Karpas-422 (cell line): ENCODE data around the gene ICE2. TPM values are rescaled to one million over a fixed set of nuclear protein-coding genes. Genes with fewer than 3 reads are reported as not detected.
A peak's percentile ranks its signal among the peaks of the same experiment; 100 is the strongest.
"Not testable (repeated sequence)": the region's sequence is repeated elsewhere in the genome, so short reads cannot be mapped to it uniquely, and the experiment has no call there.

ENCODE experiments used
- DNase-seq: peaks from one replicate; pipeline ENCODE4 v3.0.0-alpha.2; 2015
- H2AFZ ChIP-seq: fragments of 200-600 bp; sonication (generic); 2 replicates; pipeline ENCODE4 v1.6.1; 2014; ENCODE audit warnings: antibody characterized with exemption, low read length, mixed read lengths
- H3K27ac ChIP-seq: fragments of 200-600 bp; sonication (generic); 2 replicates; pipeline ENCODE4 v1.5.1; 2014; ENCODE audit warnings: mild to moderate bottlenecking, low read length, moderate library complexity
- H3K27me3 ChIP-seq: fragments of 200-600 bp; sonication (generic); 2 replicates; pipeline ENCODE4 v1.6.1; 2014; ENCODE audit warnings: low read length, mixed read lengths
- H3K36me3 ChIP-seq: fragments of 200-600 bp; sonication (generic); 2 replicates; pipeline ENCODE4 v1.6.1; 2014; ENCODE audit warnings: low read length, mixed read lengths; ENCODE audit not compliant: insufficient read depth
- H3K4me1 ChIP-seq: fragments of 200-600 bp; sonication (generic); 2 replicates; pipeline ENCODE4 v1.6.1; 2014; ENCODE audit warnings: mild to moderate bottlenecking, low read length, mixed read lengths
- H3K4me2 ChIP-seq: fragments of 200-600 bp; sonication (generic); 2 replicates; pipeline ENCODE4 v1.6.1; 2014; ENCODE audit warnings: low read length, low read depth, mild to moderate bottlenecking; ENCODE audit not compliant: poor library complexity, severe bottlenecking
- H3K4me3 ChIP-seq: fragments of 200-600 bp; sonication (generic); 2 replicates; pipeline ENCODE4 v1.5.1; 2014; ENCODE audit warnings: mild to moderate bottlenecking, antibody characterized with exemption, low read length, mixed read lengths
- H3K79me2 ChIP-seq: fragments of 200-600 bp; sonication (generic); 2 replicates; pipeline ENCODE4 v1.6.1; 2014; ENCODE audit warnings: mild to moderate bottlenecking, low read length, mixed read lengths
- H3K9ac ChIP-seq: fragments of 200-600 bp; sonication (generic); 2 replicates; pipeline ENCODE4 v1.6.0; 2014; ENCODE audit warnings: low read length
- H3K9me2 ChIP-seq: fragments of 200-600 bp; sonication (generic), shearing (Covaris generic); replicated peaks from 2 replicates; pipeline ENCODE4 v1.6.0; 2014; ENCODE audit warnings: mild to moderate bottlenecking, low read length, moderate library complexity; ENCODE audit not compliant: insufficient read depth
- H3K9me3 ChIP-seq: fragments of 300-700, 200-600 bp; sonication (generic); 2 replicates; pipeline ENCODE4 v1.6.1; 2014; ENCODE audit warnings: low read length, mixed read lengths
- H4K20me1 ChIP-seq: fragments of 200-600 bp; sonication (generic); 2 replicates; pipeline ENCODE4 v1.6.1; 2014; ENCODE audit warnings: mild to moderate bottlenecking, antibody characterized with exemption, low read length, low read depth; ENCODE audit not compliant: insufficient read depth
- total RNA-seq: library from RNA; depleted of rRNA; stranded (reverse); fragments of >200 nt; shearing (Covaris generic); gene quantifications from 2 replicates; pipeline ENCODE4 v1.2.3, GENCODE V29; 2014; ENCODE audit warnings: low replicate concordance

ICE2 gene
- total RNA-seq, 1 experiment from 2014 or later: 66.3 TPM

DNA sequence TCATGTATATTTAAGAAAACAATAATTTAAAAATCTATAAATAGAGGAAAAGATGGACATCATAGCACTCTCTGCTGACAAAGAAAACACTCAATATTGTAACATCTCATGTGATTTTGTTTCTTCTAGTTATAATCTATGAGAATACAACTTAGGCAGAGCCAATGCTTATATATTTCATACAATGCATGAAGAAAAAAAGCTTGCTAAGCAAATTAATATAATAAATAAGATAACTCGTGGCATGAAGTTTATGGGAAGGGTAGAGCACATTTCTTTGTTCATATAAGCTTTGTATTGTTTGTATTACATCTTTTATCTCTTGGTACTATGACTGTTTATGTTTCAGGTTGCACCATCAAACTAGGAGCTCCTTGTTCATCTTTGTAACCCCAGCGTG is 73.5 kb downstream of the ICE2 start:
- H3K9me3 ChIP-seq: no peaks in the 10 kb centered on the region
- H3K9me2 ChIP-seq: no peaks in the 10 kb centered on the region
- no peak overlapping the region for H3K9ac ChIP-seq
- no peak overlapping the region for H3K4me3 ChIP-seq
- no peak for DNase-seq
- no peak overlapping the region for H2AFZ ChIP-seq
- H3K4me2 ChIP-seq: no peak overlapping the region
- H3K79me2 ChIP-seq: no peaks in the 10 kb centered on the region
- H4K20me1 ChIP-seq: no peaks in the 10 kb centered on the region
- H3K27me3 ChIP-seq: no peaks in the 10 kb centered on the region
- H3K4me1 ChIP-seq: peaks cover 7% of the 10 kb centered on the region
- no peaks in the 10 kb centered on the region for H3K36me3 ChIP-seq
- H3K27ac ChIP-seq: no peak overlapping the region

GRCh38 chr15:60404351-60404750 is 74.6 kb downstream of the ICE2 start:
- not testable (repeated sequence) for H3K4me2 ChIP-seq, H2AFZ ChIP-seq, H3K9ac ChIP-seq, H4K20me1 ChIP-seq, H3K36me3 ChIP-seq, H3K4me1 ChIP-seq, H3K4me3 ChIP-seq, H3K27me3 ChIP-seq, H3K27ac ChIP-seq, H3K9me3 ChIP-seq, H3K9me2 ChIP-seq, H3K79me2 ChIP-seq
- peak; percentile 15 for DNase-seq

DNA sequence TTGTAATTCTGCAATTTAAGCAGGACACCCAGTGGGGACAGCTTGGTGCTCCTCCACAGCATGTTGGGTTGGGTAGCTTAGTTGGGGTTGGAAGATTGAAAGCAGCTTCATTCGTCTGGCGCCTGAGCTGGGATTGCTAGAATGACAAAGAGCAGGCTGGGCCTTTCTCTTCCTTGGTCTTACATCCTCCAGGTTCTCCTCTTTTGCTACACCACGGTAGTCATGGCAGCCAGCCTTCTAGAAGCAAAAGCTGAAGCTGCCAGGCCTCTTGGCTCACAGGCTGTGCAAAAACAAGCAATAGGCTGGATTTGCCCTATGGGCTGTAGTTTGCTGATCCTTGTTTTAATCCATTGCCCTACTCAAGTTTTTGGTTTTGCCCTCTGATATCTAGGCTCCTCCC is 78.0 kb downstream of the ICE2 start:
- Histone ChIP-seq H3K9me2 (no peaks in the 10 kb centered on the region), H4K20me1 (no peaks in the 10 kb centered on the region), H3K79me2 (no peaks in the 10 kb centered on the region), H3K9ac (no peak overlapping the region), H3K4me3 (no peak overlapping the region), H3K27me3 (no peaks in the 10 kb centered on the region), H3K4me1 (peaks cover 18% of the 10 kb centered on the region), H3K4me2 (no peak overlapping the region), H3K27ac (no peak overlapping the region), H3K9me3 (no peaks in the 10 kb centered on the region), H2AFZ (no peak overlapping the region), H3K36me3 (no peaks in the 10 kb centered on the region)
- DNase-seq: peak; percentile 27

- Histone ChIP-seq H3K27me3 (no peaks in the 10 kb centered on the region), H4K20me1 (no peaks in the 10 kb centered on the region), H3K9ac (no peak overlapping the region), H3K9me2 (no peaks in the 10 kb centered on the region), H3K4me2 (no peak overlapping the region), H3K79me2 (no peaks in the 10 kb centered on the region), H3K4me3 (no peak overlapping the region), H3K9me3 (no peaks in the 10 kb centered on the region), H3K27ac (no peak overlapping the region), H2AFZ (no peak overlapping the region), H3K36me3 (no peaks in the 10 kb centered on the region), H3K4me1 (peaks cover 18% of the 10 kb centered on the region)
- DNase-seq: no peak
These were observed 79.0 kb downstream of the ICE2 start for GRCh38 chr15:60399931-60400330.

GRCh38 chr15:60399246-60399915 is 79.6 kb downstream of the ICE2 start:
- H3K27ac ChIP-seq: no peak overlapping the region

DNA sequence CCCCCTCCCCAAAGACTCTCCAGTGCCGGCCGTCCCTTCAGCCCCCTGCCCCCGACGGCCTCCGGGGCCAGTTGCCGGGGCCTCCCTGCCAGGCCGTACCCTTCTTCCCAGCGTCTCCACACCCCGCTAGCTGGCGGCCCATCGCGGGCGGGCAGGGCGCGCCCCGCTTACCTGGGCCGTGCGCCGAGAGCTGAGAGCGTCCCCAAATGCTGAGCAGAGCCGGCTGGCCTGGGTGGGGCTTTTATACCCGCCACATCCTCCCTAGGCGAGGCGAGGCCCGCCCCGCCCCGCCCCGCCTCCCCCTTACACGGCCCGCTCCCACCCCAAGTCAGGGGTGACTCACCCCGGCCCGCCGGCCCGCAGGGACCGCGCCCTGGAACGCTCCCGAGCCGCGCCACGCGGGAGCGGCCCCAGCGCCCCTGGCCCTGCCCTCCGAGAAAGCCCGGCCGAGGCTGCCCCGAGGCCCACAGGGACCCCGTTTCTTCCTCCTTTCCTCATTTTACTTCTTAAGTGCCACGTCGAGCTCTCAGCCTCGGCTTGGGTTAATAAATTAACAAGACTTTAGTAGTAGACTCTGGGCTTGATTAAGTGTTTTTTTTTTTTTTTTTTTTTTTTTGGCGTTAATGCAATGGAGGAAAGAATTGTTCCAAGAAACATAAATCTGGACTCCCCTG is 81.0 kb downstream of the ICE2 start, which contains the start of gene ANXA2:
ANXA2 (minus strand) TSS at position 215 of the 674 bp plus-strand sequence. CDS start 11,911 bp downstream, outside the sequence.
- no peaks in the 10 kb centered on the region for H3K79me2 ChIP-seq
- no peaks in the 10 kb centered on the region for H3K27me3 ChIP-seq
- H4K20me1 ChIP-seq: no peaks in the 10 kb centered on the region
- H3K9ac ChIP-seq: peak within 1 kb of the TSS; percentile 64
- no peak within 1 kb of the TSS for H3K27ac ChIP-seq
- peak within 1 kb of the TSS; percentile 88 for H3K4me2 ChIP-seq
- peak within 1 kb of the TSS; percentile 71 for H3K4me3 ChIP-seq
- DNase-seq: peak; percentile 77
- no peaks in the 10 kb centered on the region for H3K9me2 ChIP-seq
- no peaks in the 10 kb centered on the region for H3K9me3 ChIP-seq
- peak within 1 kb of the TSS; percentile 87 for H2AFZ ChIP-seq
- H3K4me1 ChIP-seq: peaks cover 18% of the 10 kb centered on the region
- H3K36me3 ChIP-seq: no peaks in the 10 kb centered on the region

More at GRCh38 chr15:60399246-60399915, 79.6 kb downstream of the ICE2 start:
- no peaks in the 10 kb centered on the region for H3K79me2 ChIP-seq
- no peak overlapping the region for H3K4me2 ChIP-seq
- H3K36me3 ChIP-seq: no peaks in the 10 kb centered on the region
- H3K9me2 ChIP-seq: no peaks in the 10 kb centered on the region
- H2AFZ ChIP-seq: no peak overlapping the region
- H3K9me3 ChIP-seq: no peaks in the 10 kb centered on the region
- DNase-seq: peak; percentile 36
- no peaks in the 10 kb centered on the region for H4K20me1 ChIP-seq
- H3K27me3 ChIP-seq: no peaks in the 10 kb centered on the region
- H3K4me1 ChIP-seq: peaks cover 18% of the 10 kb centered on the region
- no peak overlapping the region for H3K9ac ChIP-seq
- H3K4me3 ChIP-seq: no peak overlapping the region

DNA sequence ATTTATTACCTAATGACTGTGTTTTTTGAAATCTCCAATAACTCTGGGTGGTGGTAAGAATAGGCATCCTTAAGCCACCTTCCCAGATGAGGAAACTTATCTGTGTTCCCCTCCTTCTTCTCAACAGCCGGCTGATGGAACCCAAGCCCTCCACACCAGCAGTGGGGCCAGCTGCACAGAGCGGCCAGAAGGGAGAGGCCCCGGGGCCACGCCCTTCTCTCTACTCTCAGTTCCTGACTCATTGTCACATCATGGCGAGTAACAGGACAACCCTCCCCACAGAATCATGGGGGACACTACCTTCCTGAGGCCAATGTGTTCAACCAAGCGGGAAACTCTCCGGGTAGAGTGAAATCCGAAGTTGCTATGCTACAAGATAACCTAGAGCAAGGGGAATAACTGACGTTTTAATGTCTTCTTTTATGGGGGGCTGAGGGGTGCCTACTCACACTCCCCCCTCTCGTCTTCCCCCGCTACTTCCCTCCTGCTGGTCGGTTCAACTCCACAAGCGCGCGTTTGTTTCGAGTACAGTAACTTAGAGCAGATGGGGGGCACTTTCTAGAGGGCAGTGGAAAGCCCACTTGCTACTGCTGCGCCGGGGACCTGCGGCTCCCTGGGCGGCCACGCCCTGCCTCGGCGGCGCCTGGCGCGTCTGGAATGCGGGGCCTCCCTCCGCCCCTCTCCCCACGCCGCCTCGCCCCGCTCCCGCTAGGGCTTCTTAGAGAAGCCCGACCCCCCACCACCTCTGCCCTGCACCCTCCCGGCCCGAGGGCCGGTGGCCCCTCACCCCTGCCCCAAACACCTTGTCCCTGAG is 81.8 kb downstream of the ICE2 start:
- Histone ChIP-seq H2AFZ (peak overlapping the region; percentile 87; the same call in 1 of the 2 replicates), H4K20me1 (no peaks in the 10 kb centered on the region), H3K36me3 (no peaks in the 10 kb centered on the region), H3K79me2 (no peaks in the 10 kb centered on the region), H3K27ac (no peak overlapping the region), H3K9me3 (no peaks in the 10 kb centered on the region), H3K4me1 (peaks cover 18% of the 10 kb centered on the region), H3K4me2 (peak overlapping the region; percentile 88), H3K4me3 (peak overlapping the region; percentile 71), H3K27me3 (no peaks in the 10 kb centered on the region), H3K9me2 (no peaks in the 10 kb centered on the region), H3K9ac (peak overlapping the region; percentile 64)
- peak; percentile 45 for DNase-seq

DNA sequence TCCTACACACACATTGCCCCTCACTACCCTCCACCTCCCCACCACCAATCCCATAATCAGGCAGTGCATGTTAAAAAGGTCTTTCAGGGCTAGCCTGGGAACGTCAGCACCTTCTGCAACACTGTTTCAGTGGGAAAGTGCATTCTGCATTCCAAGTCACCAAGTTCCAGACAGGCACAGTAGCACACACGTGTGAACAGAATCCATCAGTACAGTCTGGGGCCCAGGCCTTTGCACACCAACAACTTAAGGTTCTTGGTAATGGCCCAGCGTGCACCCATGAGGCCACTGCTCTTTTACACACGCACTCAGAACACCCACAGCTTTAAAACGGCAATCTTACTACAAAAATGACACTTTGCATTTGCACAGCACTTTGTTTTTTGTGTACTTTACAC is 82.4 kb downstream of the ICE2 start:
- Histone ChIP-seq H3K79me2 (no peaks in the 10 kb centered on the region), H3K9ac (no peak overlapping the region), H3K4me1 (peaks cover 18% of the 10 kb centered on the region), H3K9me3 (no peaks in the 10 kb centered on the region), H3K27ac (no peak overlapping the region), H3K36me3 (no peaks in the 10 kb centered on the region), H3K4me3 (peak overlapping the region; percentile 71; the same call in 1 of the 2 replicates), H4K20me1 (no peaks in the 10 kb centered on the region), H3K9me2 (no peaks in the 10 kb centered on the region), H3K27me3 (no peaks in the 10 kb centered on the region), H2AFZ (no peak overlapping the region), H3K4me2 (peak overlapping the region; percentile 88)
- DNase-seq: no peak
